Mesendoderm (in vitro differentiated cells): ENCODE data around the gene CIB2.

ENCODE experiments used
- DNase-seq: peaks from one replicate; pipeline ENCODE4 v3.0.0; 2013
- H2AK5ac ChIP-seq: 2 replicates; pipeline ENCODE4 v1.6.1; 2013; ENCODE audit warnings: low read length, inconsistent platforms
- H2BK120ac ChIP-seq: 2 replicates; pipeline ENCODE4 v1.6.1; 2013; ENCODE audit warnings: low read depth, mild to moderate bottlenecking, low read length, moderate library complexity, mixed read lengths
- H2BK15ac ChIP-seq: replicated peaks from 2 replicates; pipeline ENCODE4 v1.6.1; 2013; ENCODE audit warnings: low read depth, mild to moderate bottlenecking, moderate library complexity
- H2BK5ac ChIP-seq: 2 replicates; pipeline ENCODE4 v1.6.1; 2013; ENCODE audit warnings: low read length, inconsistent platforms
- H3K18ac ChIP-seq: 2 replicates; pipeline ENCODE4 v1.6.1; 2013; ENCODE audit warnings: mild to moderate bottlenecking, low read length, mixed read lengths
- H3K23ac ChIP-seq: one replicate; pipeline ENCODE4 v1.6.1; 2013; ENCODE audit warnings: low read length
- H3K27ac ChIP-seq: 2 replicates; pipeline ENCODE4 v1.5.1; 2013; ENCODE audit warnings: low read depth, mild to moderate bottlenecking, inconsistent platforms, low read length, moderate library complexity
- H3K27me3 ChIP-seq: 2 replicates; pipeline ENCODE4 v1.6.1; 2013; ENCODE audit warnings: low read length, control low read depth, mild to moderate bottlenecking, inconsistent platforms; ENCODE audit not compliant: insufficient read depth, poor library complexity
- H3K36me3 ChIP-seq: 2 replicates; pipeline ENCODE4 v1.6.1; 2013; ENCODE audit warnings: low read length, inconsistent platforms; ENCODE audit not compliant: control insufficient read depth, insufficient read depth
- H3K4ac ChIP-seq: one replicate; pipeline ENCODE4 v1.6.1; 2013; ENCODE audit warnings: low read depth, mild to moderate bottlenecking, low read length, moderate library complexity
- H3K4me1 ChIP-seq: 2 replicates; pipeline ENCODE4 v1.6.1; 2013; ENCODE audit warnings: low read depth, low read length, inconsistent platforms; ENCODE audit not compliant: control insufficient read depth
- H3K4me2 ChIP-seq: 2 replicates; pipeline ENCODE4 v1.6.1; 2013; ENCODE audit warnings: low read length
- H3K4me3 ChIP-seq: 2 replicates; pipeline ENCODE4 v1.5.1; 2013; ENCODE audit warnings: mild to moderate bottlenecking, low read length
- H3K56ac ChIP-seq: one replicate; pipeline ENCODE4 v1.6.1; 2013; ENCODE audit warnings: low read length
- H3K79me1 ChIP-seq: 2 replicates; pipeline ENCODE4 v1.6.1; 2013; ENCODE audit warnings: low read length, inconsistent platforms
- H3K79me2 ChIP-seq: 2 replicates; pipeline ENCODE4 v1.6.1; 2013; ENCODE audit warnings: mild to moderate bottlenecking, low read length; ENCODE audit not compliant: control insufficient read depth, insufficient read depth
- H3K9ac ChIP-seq: 2 replicates; pipeline ENCODE4 v1.6.1; 2013; ENCODE audit warnings: low read length, inconsistent platforms
- H4K5ac ChIP-seq: one replicate; pipeline ENCODE4 v1.6.1; 2013; ENCODE audit warnings: low read length
- H4K8ac ChIP-seq: one replicate; pipeline ENCODE4 v1.6.1; 2013; ENCODE audit warnings: low read depth, mild to moderate bottlenecking, control low read depth, low read length, moderate library complexity
- WGBS: extraction: QIAGEN DNeasy Blood & Tissue Kit; methylation state at CpG from one replicate; pipeline ENCODE4 v1.1.7; 2013; ENCODE audit warnings: low lambda C conversion rate, missing lambda C conversion rate; ENCODE audit not compliant: insufficient coverage; ENCODE audit errors: extremely low coverage; 5-methylcytosine and 5-hydroxymethylcytosine counted together

The CIB2 gene

DNA sequence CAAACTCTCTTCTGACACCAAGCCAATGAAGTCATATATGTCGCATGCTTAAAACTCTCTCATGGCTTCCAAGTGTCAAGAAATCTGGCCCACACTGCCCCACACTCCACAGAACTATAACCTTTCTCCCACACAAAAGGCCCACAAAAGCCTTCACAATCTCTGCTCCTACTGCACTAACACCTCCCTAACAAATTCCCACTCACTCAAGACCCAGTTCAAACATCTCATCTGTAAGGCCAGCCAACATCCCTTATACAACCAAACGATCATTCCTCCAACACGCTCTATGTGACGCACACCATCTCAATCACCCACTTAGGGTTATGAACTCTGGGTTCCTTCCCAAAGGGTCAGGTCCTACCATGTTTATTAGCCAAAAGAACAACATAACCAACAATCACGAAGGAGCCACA is 67.3 kb downstream of the CIB2 start:
- 100% methylated on average over 2 of the region's 5 CpGs for WGBS
- H3K79me2 ChIP-seq: peaks cover 2% of the 10 kb centered on the region
- DNase-seq: no peak
- peaks cover 7% of the 10 kb centered on the region for H3K4me1 ChIP-seq
- no peak overlapping the region for H3K9ac ChIP-seq
- peaks cover 6% of the 10 kb centered on the region for H3K79me1 ChIP-seq
- no peak overlapping the region for H4K8ac ChIP-seq
- H3K4me2 ChIP-seq: no peak overlapping the region
- no peak overlapping the region for H3K18ac ChIP-seq
- H3K4ac ChIP-seq: no peak overlapping the region
- no peak overlapping the region for H3K56ac ChIP-seq
- no peak overlapping the region for H3K23ac ChIP-seq
- no peak overlapping the region for H2BK120ac ChIP-seq
- H4K5ac ChIP-seq: no peak overlapping the region
- no peak overlapping the region for H3K4me3 ChIP-seq
- no peaks in the 10 kb centered on the region for H3K27me3 ChIP-seq
- H2BK15ac ChIP-seq: no peak overlapping the region
- H2AK5ac ChIP-seq: no peak overlapping the region
- H3K36me3 ChIP-seq: no peaks in the 10 kb centered on the region
- no peak overlapping the region for H2BK5ac ChIP-seq
- H3K27ac ChIP-seq: no peak overlapping the region

DNA sequence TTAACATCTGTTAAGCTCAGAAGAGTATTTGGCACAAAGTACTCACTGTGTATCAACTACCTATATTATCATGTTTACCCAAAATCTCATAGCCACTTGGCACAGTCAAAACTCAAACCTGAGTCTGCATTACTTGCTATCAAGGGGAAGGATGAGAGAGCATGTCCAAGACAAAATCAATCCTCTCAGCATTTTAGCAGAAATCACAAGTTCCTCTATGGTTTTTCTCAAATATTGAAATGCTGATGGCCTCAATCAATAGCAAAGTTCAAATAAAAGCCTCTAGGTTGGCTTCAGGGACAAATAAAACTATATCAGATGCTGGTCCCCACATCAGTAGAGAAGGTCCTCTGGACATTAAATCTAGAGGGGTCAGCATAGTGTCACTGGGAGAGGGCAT is 68.0 kb downstream of the CIB2 start:
- Histone ChIP-seq H3K4ac (no peak overlapping the region), H3K79me2 (peaks cover 2% of the 10 kb centered on the region), H3K4me3 (no peak overlapping the region), H3K4me2 (no peak overlapping the region), H2BK5ac (no peak overlapping the region), H3K9ac (no peak overlapping the region), H3K23ac (no peak overlapping the region), H3K4me1 (peaks cover 4% of the 10 kb centered on the region), H4K5ac (no peak overlapping the region), H2BK120ac (no peak overlapping the region), H3K27ac (no peak overlapping the region), H3K27me3 (no peaks in the 10 kb centered on the region), H3K36me3 (no peaks in the 10 kb centered on the region), H2AK5ac (no peak overlapping the region), H3K18ac (no peak overlapping the region), H3K56ac (no peak overlapping the region), H3K79me1 (peaks cover 7% of the 10 kb centered on the region), H4K8ac (no peak overlapping the region), H2BK15ac (no peak overlapping the region)
- no peak for DNase-seq

- H3K18ac ChIP-seq: no peak overlapping the region
- H3K27me3 ChIP-seq: no peaks in the 10 kb centered on the region
Measured at GRCh38 chr15:78061963-78062427, 69.2 kb downstream of the CIB2 start.

GRCh38 chr15:78060232-78060631 is 71.0 kb downstream of the CIB2 start:
- no peak overlapping the region for H2BK5ac ChIP-seq
- H4K8ac ChIP-seq: no peak overlapping the region
- H2BK15ac ChIP-seq: no peak overlapping the region
- H3K27me3 ChIP-seq: no peaks in the 10 kb centered on the region
- no peak overlapping the region for H3K56ac ChIP-seq
- no peak overlapping the region for H3K4ac ChIP-seq
- no peak overlapping the region for H2AK5ac ChIP-seq
- no peaks in the 10 kb centered on the region for H3K79me2 ChIP-seq
- no peaks in the 10 kb centered on the region for H3K36me3 ChIP-seq
- H3K79me1 ChIP-seq: peaks cover 5% of the 10 kb centered on the region
- no peak overlapping the region for H3K4me2 ChIP-seq
- no peak overlapping the region for H3K9ac ChIP-seq
- no CpG with 5 or more reads among the region's 5 CpGs for WGBS
- H3K27ac ChIP-seq: no peak overlapping the region
- no peak overlapping the region for H4K5ac ChIP-seq
- H3K18ac ChIP-seq: no peak overlapping the region
- H2BK120ac ChIP-seq: no peak overlapping the region
- DNase-seq: no peak
- no peak overlapping the region for H3K23ac ChIP-seq
- H3K4me3 ChIP-seq: no peak overlapping the region
- peaks cover 2% of the 10 kb centered on the region for H3K4me1 ChIP-seq

More at GRCh38 chr15:78061963-78062427, 69.2 kb downstream of the CIB2 start:
- H2BK15ac ChIP-seq: no peak overlapping the region
- no peak overlapping the region for H2BK5ac ChIP-seq
- H2AK5ac ChIP-seq: no peak overlapping the region
- no peak overlapping the region for H4K8ac ChIP-seq
- peaks cover 2% of the 10 kb centered on the region for H3K79me2 ChIP-seq
- H3K4me2 ChIP-seq: no peak overlapping the region
- no peaks in the 10 kb centered on the region for H3K36me3 ChIP-seq
- H3K9ac ChIP-seq: peak overlapping the region; percentile 26
- no CpG with 5 or more reads among the region's 6 CpGs for WGBS
- H3K4me1 ChIP-seq: peaks cover 2% of the 10 kb centered on the region
- H4K5ac ChIP-seq: no peak overlapping the region
- DNase-seq: peak; percentile 42
- H3K23ac ChIP-seq: no peak overlapping the region
- H3K79me1 ChIP-seq: peaks cover 3% of the 10 kb centered on the region
- H3K56ac ChIP-seq: peak overlapping the region; percentile 44
- no peak overlapping the region for H3K27ac ChIP-seq
- no peak overlapping the region for H3K4me3 ChIP-seq
- H3K4ac ChIP-seq: no peak overlapping the region
- H2BK120ac ChIP-seq: no peak overlapping the region

GRCh38 chr15:78059110-78059839 is 72.0 kb downstream of the CIB2 start:
- no peak for DNase-seq
- Histone ChIP-seq H3K4me1 (peaks cover 2% of the 10 kb centered on the region), H3K56ac (no peak overlapping the region), H3K36me3 (no peaks in the 10 kb centered on the region), H3K79me2 (no peaks in the 10 kb centered on the region), H2BK120ac (no peak overlapping the region), H2AK5ac (no peak overlapping the region), H3K27ac (no peak overlapping the region), H3K4me3 (no peak overlapping the region), H2BK5ac (no peak overlapping the region), H3K79me1 (peaks cover 5% of the 10 kb centered on the region), H3K4ac (no peak overlapping the region), H3K4me2 (no peak overlapping the region), H3K9ac (no peak overlapping the region), H2BK15ac (no peak overlapping the region), H3K23ac (no peak overlapping the region), H4K8ac (no peak overlapping the region), H3K18ac (no peak overlapping the region), H4K5ac (no peak overlapping the region), H3K27me3 (no peaks in the 10 kb centered on the region)
- WGBS: no CpG with 5 or more reads among the region's 3 CpGs
